ENCODE measurements around the gene SGMS1.
"Not testable (repeated sequence)": the region's sequence is repeated elsewhere in the genome, so short reads cannot be mapped to it uniquely, and the experiment has no call there.

The SGMS1 gene

DNA sequence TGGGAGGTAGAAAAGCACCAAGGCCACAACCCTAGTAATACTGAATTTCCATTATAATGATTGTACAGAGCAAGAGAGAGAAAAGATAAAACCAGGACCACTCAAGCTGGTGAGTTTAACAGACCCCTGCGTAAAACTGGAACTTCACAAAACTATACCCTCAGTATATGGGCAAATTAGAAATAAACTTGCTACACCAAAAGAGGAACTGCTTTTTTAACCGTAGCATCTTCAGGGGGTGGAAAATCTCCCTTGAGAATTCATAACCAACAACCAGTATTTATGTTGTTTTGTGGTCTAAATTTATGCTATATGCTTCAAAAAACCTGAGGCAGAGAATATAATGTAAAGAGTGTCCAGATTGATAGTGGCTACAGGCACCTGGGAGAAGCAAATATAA lies 171.2 kb downstream of the SGMS1 start:
- peaks cover 0 to 9% (median 4%) of the 10 kb centered on the region in 11 experiments; a peak in 8 of 22 replicates for H3K9me3 ChIP-seq (replicated peaks in 1 of 11)
- H3K27me3 ChIP-seq, result no peaks in the 10 kb centered on the region
- 0 out of 22 replicates have a peak overlapping the region, but pooled peaks of 2 of the 11 experiments have one; percentile 8 to 19 for H3K9ac ChIP-seq
- H3K4me3 ChIP-seq, result no peak overlapping the region; a peak in 1 of 20 replicates
- peaks cover 0 to 7% (median 2%) of the 10 kb centered on the region in 11 experiments; a peak in 2 of 22 replicates for H3K36me3 ChIP-seq
- no peak for TF ChIP-seq Cebpa-rat (IDR thresholded peaks at IDR 0.05)
- peak overlapping the region; percentile 12 to 84 (median 64); a peak in 21 of 22 replicates for H3K4me2 ChIP-seq
- H4K20me1 ChIP-seq, result no peaks in the 10 kb centered on the region
- H3K27ac ChIP-seq, result peak overlapping the region in 3 of 11 experiments; percentile 31 to 49 (median 34); a peak in 5 of 22 replicates
- peaks cover 38 to 68% (median 53%) of the 10 kb centered on the region in 10 experiments for H3K4me1 ChIP-seq

- Histone ChIP-seq H3K9me3 (replicated peaks in 1 of 11) (peaks cover 16 to 36% (median 30%) of the 10 kb centered on the region in 11 experiments), H3K36me3 (peaks cover 0 to 24% (median 4%) of the 10 kb centered on the region in 11 experiments; a peak in 11 of 22 replicates), H3K4me1 (peaks cover 14 to 39% (median 26%) of the 10 kb centered on the region in 10 experiments), H4K20me1 (no peaks in the 10 kb centered on the region), H3K4me2 (peak overlapping the region in 2 of 11 experiments; percentile 2 to 21; a peak in 2 of 22 replicates), H3K9ac (no peak overlapping the region), H3K27ac (peak overlapping the region in 1 of 11 experiments; percentile 11; a peak in 1 of 22 replicates), H3K27me3 (no peaks in the 10 kb centered on the region), H3K4me3 (no peak overlapping the region)
- TF ChIP-seq Cebpa-rat (IDR thresholded peaks at IDR 0.05), result no peak
These were observed 176.1 kb downstream of the SGMS1 start for GRCh38 chr10:50447691-50448090.

DNA sequence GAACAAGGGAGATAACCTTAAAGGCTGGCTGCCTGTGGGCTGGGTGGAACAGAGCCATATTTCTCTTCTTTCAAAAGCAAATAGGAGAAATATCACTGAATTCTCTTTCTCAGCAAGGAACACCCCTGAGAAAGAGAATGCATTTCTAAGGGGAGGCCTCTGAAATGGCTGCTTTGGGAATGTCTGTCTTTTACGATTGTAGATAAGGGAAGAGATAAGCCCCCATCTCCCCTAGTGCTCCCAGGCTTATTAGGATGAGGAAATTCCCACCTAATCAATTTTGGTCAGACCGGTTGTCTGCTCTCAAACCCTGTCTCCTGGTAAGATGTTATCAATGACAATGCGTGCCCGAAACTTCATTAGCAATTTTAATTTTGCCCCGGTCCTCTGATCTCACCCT lies 178.0 kb downstream of the SGMS1 start:
- not testable (repeated sequence) for H3K27me3 ChIP-seq, H3K4me2 ChIP-seq, H3K4me3 ChIP-seq, H3K27ac ChIP-seq, H4K20me1 ChIP-seq, H3K9ac ChIP-seq
- H3K4me1 ChIP-seq, result peaks cover 11 to 21% (median 15%) of the 10 kb centered on the region in 10 experiments
- H3K36me3 ChIP-seq, result peaks cover 0 to 24% (median 4%) of the 10 kb centered on the region in 11 experiments; a peak in 11 of 22 replicates
- peaks cover 16 to 36% (median 30%) of the 10 kb centered on the region in 11 experiments for H3K9me3 ChIP-seq (replicated peaks in 1 of 11)

- TF ChIP-seq Cebpa-rat (IDR thresholded peaks at IDR 0.05), result no peak; a peak in 1 of 22 replicates
- H3K27me3 ChIP-seq, result no peaks in the 10 kb centered on the region
- no peak overlapping the region for H3K27ac ChIP-seq
These were observed 183.3 kb downstream of the SGMS1 start for GRCh38 chr10:50440489-50440888.

GRCh38 chr10:50439806-50440205 lies 183.9 kb downstream of the SGMS1 start:
- peaks cover 0 to 13% (median 5%) of the 10 kb centered on the region in 11 experiments; a peak in 9 of 22 replicates for H3K9me3 ChIP-seq (replicated peaks in 1 of 11)
- peak overlapping the region in 3 of 11 experiments; percentile 12 to 69 (median 66); a peak in 4 of 22 replicates for H3K4me2 ChIP-seq
- peaks cover 0 to 4% (median 0%) of the 10 kb centered on the region in 11 experiments; a peak in 2 of 22 replicates for H3K36me3 ChIP-seq
- no peak for TF ChIP-seq Cebpa-rat (IDR thresholded peaks at IDR 0.05)
- no peak overlapping the region for H3K27ac ChIP-seq
- no peaks in the 10 kb centered on the region for H4K20me1 ChIP-seq
- peaks cover 6 to 56% (median 18%) of the 10 kb centered on the region in 10 experiments for H3K4me1 ChIP-seq
- H3K27me3 ChIP-seq, result no peaks in the 10 kb centered on the region
- no peak overlapping the region for H3K9ac ChIP-seq
- H3K4me3 ChIP-seq, result no peak overlapping the region

More at GRCh38 chr10:50440489-50440888, 183.3 kb downstream of the SGMS1 start:
- H3K4me3 ChIP-seq, result no peak overlapping the region
- H3K4me1 ChIP-seq, result peaks cover 6 to 56% (median 18%) of the 10 kb centered on the region in 10 experiments
- H3K9ac ChIP-seq, result no peak overlapping the region
- H3K36me3 ChIP-seq, result peaks cover 0 to 6% (median 0%) of the 10 kb centered on the region in 11 experiments; a peak in 4 of 22 replicates
- peaks cover 1 to 20% (median 11%) of the 10 kb centered on the region in 11 experiments; a peak in 20 of 22 replicates for H3K9me3 ChIP-seq (replicated peaks in 1 of 11)
- no peaks in the 10 kb centered on the region for H4K20me1 ChIP-seq
- H3K4me2 ChIP-seq, result peak overlapping the region in 9 of 11 experiments; percentile 38 to 71 (median 62); a peak in 16 of 22 replicates

DNA sequence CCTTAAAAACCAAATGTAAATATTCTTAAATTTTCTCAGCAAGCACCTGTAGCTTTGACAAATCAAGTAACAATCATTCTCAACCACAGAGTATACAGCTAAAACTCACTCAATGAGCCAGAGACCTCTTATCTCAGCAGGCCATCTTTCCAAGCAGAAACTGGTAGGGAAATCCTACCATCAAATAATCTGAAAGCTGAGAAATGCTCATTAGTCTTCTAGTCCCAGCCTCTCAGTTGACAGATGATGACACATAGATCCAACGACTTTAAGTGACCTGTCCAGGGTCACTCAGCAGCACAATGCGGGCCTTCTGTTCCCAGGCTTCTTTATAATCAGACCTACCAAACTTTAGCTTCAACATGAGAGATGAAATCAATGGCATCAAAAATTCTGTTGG lies 184.6 kb downstream of the SGMS1 start:
- H4K20me1 ChIP-seq, result no peaks in the 10 kb centered on the region
- H3K4me2 ChIP-seq, result peak overlapping the region in 2 of 11 experiments; percentile 12 to 69; a peak in 5 of 22 replicates
- peaks cover 0 to 7% (median under 1%) of the 10 kb centered on the region in 11 experiments; a peak in 3 of 22 replicates for H3K9me3 ChIP-seq (replicated peaks in 1 of 11)
- peaks cover 6 to 56% (median 18%) of the 10 kb centered on the region in 10 experiments for H3K4me1 ChIP-seq
- H3K27me3 ChIP-seq, result no peaks in the 10 kb centered on the region
- H3K9ac ChIP-seq, result no peak overlapping the region
- H3K4me3 ChIP-seq, result no peak overlapping the region
- no peak for TF ChIP-seq Cebpa-rat (IDR thresholded peaks at IDR 0.05)
- H3K27ac ChIP-seq, result no peak overlapping the region; a peak in 1 of 22 replicates
- peaks cover 0 to under 1% (median 0%) of the 10 kb centered on the region in 11 experiments; a peak in 1 of 22 replicates for H3K36me3 ChIP-seq

GRCh38 chr10:50438049-50438936 lies 185.5 kb downstream of the SGMS1 start:
- Histone ChIP-seq H3K36me3 (no peaks in the 10 kb centered on the region), H3K27me3 (no peaks in the 10 kb centered on the region), H3K4me2 (peak overlapping the region in 5 of 11 experiments; percentile 34 to 71 (median 40); a peak in 8 of 22 replicates), H3K9me3 (replicated peaks in 1 of 11) (peaks cover 0 to 7% (median 0%) of the 10 kb centered on the region in 11 experiments; a peak in 1 of 22 replicates), H3K27ac (peak overlapping the region in 5 of 11 experiments; percentile 4 to 44 (median 32); a peak in 6 of 22 replicates), H3K4me3 (no peak overlapping the region), H3K9ac (no peak overlapping the region), H3K4me1 (peaks cover 6 to 61% (median 18%) of the 10 kb centered on the region in 10 experiments), H4K20me1 (no peaks in the 10 kb centered on the region)
- no peak for TF ChIP-seq Cebpa-rat (IDR thresholded peaks at IDR 0.05)

GRCh38 chr10:50437248-50437647 lies 186.5 kb downstream of the SGMS1 start:
- H3K4me2 ChIP-seq, result peak overlapping the region in 3 of 11 experiments; percentile 40 to 69 (median 54); a peak in 6 of 22 replicates
- H3K4me1 ChIP-seq, result peaks cover 0 to 65% (median 16%) of the 10 kb centered on the region in 10 experiments; a peak in 19 of 20 replicates
- H3K9me3 ChIP-seq (replicated peaks in 1 of 11), result peaks cover 0 to 7% (median 0%) of the 10 kb centered on the region in 11 experiments; a peak in 1 of 22 replicates
- H3K36me3 ChIP-seq, result 0 out of 22 replicates have a peak, but pooled peaks cover 0 to 6% (median 0%) of the 10 kb centered on the region in 11 experiments
- H3K9ac ChIP-seq, result peak overlapping the region in 1 of 11 experiments; percentile 3; a peak in 2 of 22 replicates
- H3K4me3 ChIP-seq, result no peak overlapping the region
- TF ChIP-seq Cebpa-rat (IDR thresholded peaks at IDR 0.05), result no peak
- H4K20me1 ChIP-seq, result no peaks in the 10 kb centered on the region
- H3K27me3 ChIP-seq, result no peaks in the 10 kb centered on the region
- H3K27ac ChIP-seq, result peak overlapping the region in 4 of 11 experiments; percentile 4 to 44 (median 38); a peak in 7 of 22 replicates

All from BLaER1 treated with 17β-estradiol and CSF1 and Interleukin-3, amounts not matched to agents 10 nM and 100 nM (cell line).